Measurements from ENCODE around the gene KDELR1.

KDELR1 gene

GRCh38 chr19:48391100-48392005, at the start of gene KDELR1:
Gene KDELR1 (minus strand): TSS chr19:48391551. CDS start chr19:48391358, 193 bp downstream.
- DNase-seq (ENCODE audit: low read depth in 3 of 3), result peak; percentile 45 to 63 (median 55)

GRCh38 chr19:48436586-48436985, 45.2 kb upstream of the KDELR1 start:
- no peak for DNase-seq (ENCODE audit: low read depth in 3 of 3)

GRCh38 chr19:48433337-48433736, 42.0 kb upstream of the KDELR1 start:
- no peak for DNase-seq (ENCODE audit: low read depth in 3 of 3)

GRCh38 chr19:48428670-48429069, 37.3 kb upstream of the KDELR1 start:
- DNase-seq (ENCODE audit: low read depth in 3 of 3), result no peak

GRCh38 chr19:48424694-48425219, 33.4 kb upstream of the KDELR1 start:
- no peak for DNase-seq (ENCODE audit: low read depth in 3 of 3)

GRCh38 chr19:48421548-48421947, 30.2 kb upstream of the KDELR1 start:
- DNase-seq (ENCODE audit: low read depth in 3 of 3), result no peak

GRCh38 chr19:48419158-48419920, 28.0 kb upstream of the KDELR1 start:
- DNase-seq (ENCODE audit: low read depth in 3 of 3), result peak; percentile 38 to 72 (median 45)

- no peak for DNase-seq (ENCODE audit: low read depth in 3 of 3)
Measured at GRCh38 chr19:48418317-48419064, 27.1 kb upstream of the KDELR1 start.

- no peak for DNase-seq (ENCODE audit: low read depth in 3 of 3)
Measured at GRCh38 chr19:48417421-48417820, 26.1 kb upstream of the KDELR1 start.

GRCh38 chr19:48415806-48416221, 24.5 kb upstream of the KDELR1 start:
- DNase-seq (ENCODE audit: low read depth in 3 of 3), result no peak

GRCh38 chr19:48415395-48415794, 24.0 kb upstream of the KDELR1 start:
- peak; percentile 36 to 80 (median 48) for DNase-seq (ENCODE audit: low read depth in 3 of 3)

GRCh38 chr19:48413879-48414587, 22.7 kb upstream of the KDELR1 start:
- no peak for DNase-seq (ENCODE audit: low read depth in 3 of 3)

GRCh38 chr19:48405850-48406249, 14.5 kb upstream of the KDELR1 start:
- DNase-seq (ENCODE audit: low read depth in 3 of 3), result no peak

- no peak for DNase-seq (ENCODE audit: low read depth in 3 of 3)
Measured at GRCh38 chr19:48405010-48405659, 13.8 kb upstream of the KDELR1 start.

- DNase-seq (ENCODE audit: low read depth in 3 of 3), result peak in 1 of 3 experiments; percentile 29
Measured at GRCh38 chr19:48403606-48404005, 12.3 kb upstream of the KDELR1 start.

- DNase-seq (ENCODE audit: low read depth in 3 of 3), result no peak
Measured at GRCh38 chr19:48401287-48401686, 9.9 kb upstream of the KDELR1 start.

GRCh38 chr19:48400018-48400742, 8.8 kb upstream of the KDELR1 start:
- no peak for DNase-seq (ENCODE audit: low read depth in 3 of 3)

GRCh38 chr19:48398375-48399235, 7.3 kb upstream of the KDELR1 start:
- DNase-seq (ENCODE audit: low read depth in 3 of 3), result peak; percentile 60 to 86 (median 65)

GRCh38 chr19:48398102-48398374, 6.7 kb upstream of the KDELR1 start:
- DNase-seq (ENCODE audit: low read depth in 3 of 3), result no peak
